ENCODE measurements around the gene C3orf18. TPM values are rescaled to one million over a fixed set of nuclear protein-coding genes. Genes with fewer than 3 reads are reported as not detected.

C3orf18 gene
- total and polyA plus RNA-seq, 9 of the 15 experiments (the other 6 are each of a cell fraction or from before 2014, with no cell fraction given) = 0.01 to 2.3 (median 0.94) TPM

DNA sequence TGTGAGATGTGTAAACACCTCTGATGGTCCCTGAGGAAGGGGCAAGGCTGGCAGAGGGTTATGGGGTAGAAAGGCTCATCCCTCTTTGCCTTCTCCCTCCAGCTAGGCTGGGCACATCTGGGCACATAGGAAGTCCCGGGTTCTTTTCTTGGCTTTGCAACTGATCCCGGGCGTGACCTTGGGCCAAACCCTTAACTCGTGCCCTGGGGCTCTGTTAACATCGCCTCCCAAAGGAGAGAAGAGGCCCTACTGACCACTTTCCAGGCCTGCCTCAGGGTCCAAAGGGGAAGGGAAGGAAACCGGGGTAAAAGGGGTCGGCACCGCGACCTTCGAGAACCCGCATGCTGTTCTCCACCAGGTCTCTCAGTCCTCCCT lies 549 bp downstream of the C3orf18 start:
- no TSS peak for BruUV-seq (replicated peaks)
- peak overlapping the region; percentile 92 for H2AFZ ChIP-seq (ENCODE audit: low read depth, low read length)
- H3K9ac ChIP-seq (ENCODE audit: insufficient read depth in 1 of 2, low read depth in 2 of 2, low read length in 2 of 2) = peak overlapping the region in 1 of 2 experiments; percentile 83; a peak in 1 of 4 replicates
- peak overlapping the region; percentile 85; the same call in 1 of the 2 replicates for H3K4me2 ChIP-seq (ENCODE audit: insufficient read depth, low read length)
- POLR2A ChIA-PET = interaction anchor here (0.6 to 1.0 kb wide), 4 partner anchors 13 to 304 kb away, joined by 3 read pairs; no protein-coding TSS in a partner anchor
- H3K4me1 ChIP-seq (replicated peaks in 1 of 2; ENCODE audit: control insufficient read depth in 2 of 2, insufficient read depth in 2 of 2, low read length in 2 of 2) = peaks cover 16 to 22% of the 10 kb centered on the region in 2 experiments; a peak in 4 of 5 replicates
- peak overlapping the region; percentile 90 for H3K4me3 ChIP-seq
- no peak overlapping the region for H3K27ac ChIP-seq (ENCODE audit: extremely low read depth, low read depth, low read length)
- no peak for TF ChIP-seq NBN (IDR thresholded peaks at IDR 0.05; ENCODE audit: low read depth)
- no peak for TF ChIP-seq RFX7 (CRISPR knock-in tag; IDR thresholded peaks at IDR 0.05)
- no peak for TF ChIP-seq ZNF830 (CRISPR knock-in tag; IDR thresholded peaks at IDR 0.05)
- no peak for TF ChIP-seq MCM5 (IDR thresholded peaks at IDR 0.05; ENCODE audit: low read depth)
- TF ChIP-seq HMGN3 (IDR thresholded peaks at IDR 0.05; ENCODE audit: borderline replicate concordance, extremely low read depth, insufficient read length, low read depth, low read length) = no peak
- no peak for TF ChIP-seq FOXK2 (conservative IDR thresholded peaks at IDR 0.05 in 1 of 2, IDR thresholded peaks at IDR 0.05 in 1 of 2; ENCODE audit: low read depth in 2 of 2)
- TF ChIP-seq EWSR1 (IDR thresholded peaks at IDR 0.05; ENCODE audit: borderline replicate concordance, low read depth, partially characterized antibody) = no peak
- TF ChIP-seq POLR2H (tag; IDR thresholded peaks at IDR 0.05; ENCODE audit: low read depth) = no peak
- TF ChIP-seq SMARCA4 (IDR thresholded peaks at IDR 0.05) = no peak
- no peak for TF ChIP-seq ZNF561 (CRISPR knock-in tag; conservative IDR thresholded peaks at IDR 0.05)
- TF ChIP-seq ZNF589 (CRISPR knock-in tag; IDR thresholded peaks at IDR 0.05; ENCODE audit: low read depth) = no peak
- TF ChIP-seq HDAC8 (tag; IDR thresholded peaks at IDR 0.05) = no peak
- TF ChIP-seq MED1 (CRISPR knock-in tag; IDR thresholded peaks at IDR 0.05; ENCODE audit: borderline replicate concordance) = no peak
- no peak for TF ChIP-seq CGGBP1 (CRISPR knock-in tag; IDR thresholded peaks at IDR 0.05)
- TF ChIP-seq HMG20B (CRISPR knock-in tag; IDR thresholded peaks at IDR 0.05) = no peak
- no peak for TF ChIP-seq NR4A1 (CRISPR knock-in tag; IDR thresholded peaks at IDR 0.05)
- TF ChIP-seq NR4A1 (tag; IDR thresholded peaks at IDR 0.05) = no peak
- TF ChIP-seq, protein P1, sequence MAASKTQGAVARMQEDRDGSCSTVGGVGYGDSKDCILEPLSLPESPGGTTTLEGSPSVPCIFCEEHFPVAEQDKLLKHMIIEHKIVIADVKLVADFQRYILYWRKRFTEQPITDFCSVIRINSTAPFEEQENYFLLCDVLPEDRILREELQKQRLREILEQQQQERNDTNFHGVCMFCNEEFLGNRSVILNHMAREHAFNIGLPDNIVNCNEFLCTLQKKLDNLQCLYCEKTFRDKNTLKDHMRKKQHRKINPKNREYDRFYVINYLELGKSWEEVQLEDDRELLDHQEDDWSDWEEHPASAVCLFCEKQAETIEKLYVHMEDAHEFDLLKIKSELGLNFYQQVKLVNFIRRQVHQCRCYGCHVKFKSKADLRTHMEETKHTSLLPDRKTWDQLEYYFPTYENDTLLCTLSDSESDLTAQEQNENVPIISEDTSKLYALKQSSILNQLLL (CRISPR knock-in tag; IDR thresholded peaks at IDR 0.05; ENCODE audit: borderline replicate concordance) = no peak
- TF ChIP-seq POLR2B (IDR thresholded peaks at IDR 0.05; ENCODE audit: low read depth, partially characterized antibody) = no peak
- TF ChIP-seq THRAP3 (IDR thresholded peaks at IDR 0.05; ENCODE audit: borderline replicate concordance) = no peak
- no peaks in the 10 kb centered on the region for H3K9me1 ChIP-seq (ENCODE audit: control insufficient read depth, insufficient read depth, low read length)
- DNase-seq (ENCODE audit: extremely low read depth in 1 of 4, low spot score in 3 of 4) = no peak
- in situ Hi-C loops (cut with MboI) (no loop called here), intact Hi-C loops (cut with micrococcal nuclease) (no loop called here)
- H3K36me3 ChIP-seq (ENCODE audit: control insufficient read depth, insufficient read depth, low read length) = peaks cover 4% of the 10 kb centered on the region; the same call in 2 of the 3 replicates
- no CpG with 5 or more reads among the region's 11 CpGs for WGBS (ENCODE audit: insufficient coverage, low coverage, missing lambda C conversion rate)
- peaks cover 15% of the 10 kb centered on the region for H3K79me2 ChIP-seq (ENCODE audit: control insufficient read depth, insufficient read depth, low read length)
- no peaks in the 10 kb centered on the region for H3K27me3 ChIP-seq (ENCODE audit: control insufficient read depth in 2 of 2, insufficient read depth in 2 of 2, low read length in 2 of 2)
- ATAC-seq = no peak
- H4K20me1 ChIP-seq (replicated peaks; ENCODE audit: control insufficient read depth, insufficient read depth, low read length) = no peaks in the 10 kb centered on the region
- no peak for FAIRE-seq
- CTCF ChIA-PET (ENCODE audit: low intra/inter-chr PET ratio) = no interaction called here
- no peaks in the 10 kb centered on the region for H3K9me3 ChIP-seq (replicated peaks; ENCODE audit: control insufficient read depth, insufficient read depth, low read depth, low read length)
